GM12872 (cell line): ENCODE results near the gene NBEA.

ENCODE experiments used
- TF ChIP-seq, protein P1 (sequence below): IDR thresholded peaks from 3 replicates; pipeline ENCODE4 v1.5.1; 2011; ENCODE audit warnings: low read depth, mild to moderate bottlenecking, low read length, moderate library complexity; ENCODE audit not compliant: insufficient read depth

Gene NBEA

GRCh38 chr13:35698911-35699576, 757.0 kb downstream of the NBEA start:
- TF ChIP-seq, protein P1, sequence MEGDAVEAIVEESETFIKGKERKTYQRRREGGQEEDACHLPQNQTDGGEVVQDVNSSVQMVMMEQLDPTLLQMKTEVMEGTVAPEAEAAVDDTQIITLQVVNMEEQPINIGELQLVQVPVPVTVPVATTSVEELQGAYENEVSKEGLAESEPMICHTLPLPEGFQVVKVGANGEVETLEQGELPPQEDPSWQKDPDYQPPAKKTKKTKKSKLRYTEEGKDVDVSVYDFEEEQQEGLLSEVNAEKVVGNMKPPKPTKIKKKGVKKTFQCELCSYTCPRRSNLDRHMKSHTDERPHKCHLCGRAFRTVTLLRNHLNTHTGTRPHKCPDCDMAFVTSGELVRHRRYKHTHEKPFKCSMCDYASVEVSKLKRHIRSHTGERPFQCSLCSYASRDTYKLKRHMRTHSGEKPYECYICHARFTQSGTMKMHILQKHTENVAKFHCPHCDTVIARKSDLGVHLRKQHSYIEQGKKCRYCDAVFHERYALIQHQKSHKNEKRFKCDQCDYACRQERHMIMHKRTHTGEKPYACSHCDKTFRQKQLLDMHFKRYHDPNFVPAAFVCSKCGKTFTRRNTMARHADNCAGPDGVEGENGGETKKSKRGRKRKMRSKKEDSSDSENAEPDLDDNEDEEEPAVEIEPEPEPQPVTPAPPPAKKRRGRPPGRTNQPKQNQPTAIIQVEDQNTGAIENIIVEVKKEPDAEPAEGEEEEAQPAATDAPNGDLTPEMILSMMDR: no peak

GRCh38 chr13:35699825-35700510, 757.9 kb downstream of the NBEA start:
- TF ChIP-seq, protein P1: no peak

DNA sequence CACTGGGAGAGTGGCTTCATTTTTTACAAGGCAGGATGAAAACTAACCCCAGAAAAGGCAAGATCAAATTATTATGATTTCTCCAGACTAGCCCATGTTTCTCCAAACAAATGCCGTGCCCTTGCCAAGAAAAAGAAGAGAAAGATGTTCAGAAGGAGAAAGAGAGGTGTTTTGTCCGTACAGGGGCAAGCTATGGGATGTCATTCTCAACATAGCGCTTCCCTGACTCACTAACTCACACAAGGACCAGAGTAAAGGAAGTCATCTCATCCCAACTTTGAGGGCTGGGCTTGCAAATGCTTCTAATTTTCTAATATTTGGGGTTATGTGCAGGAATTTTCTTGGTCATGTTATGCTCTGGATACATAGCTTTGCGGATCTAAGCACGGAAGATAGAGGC, 758.6 kb downstream of the NBEA start:
- TF ChIP-seq, protein P1: no peak

- TF ChIP-seq, protein P1: no peak
Observed at GRCh38 chr13:35702316-35702715, 760.2 kb downstream of the NBEA start.

- TF ChIP-seq, protein P1: no peak
Observed at GRCh38 chr13:35703061-35703460, 761.0 kb downstream of the NBEA start.

GRCh38 chr13:35704331-35704730, 762.3 kb downstream of the NBEA start:
- TF ChIP-seq, protein P1: no peak

DNA sequence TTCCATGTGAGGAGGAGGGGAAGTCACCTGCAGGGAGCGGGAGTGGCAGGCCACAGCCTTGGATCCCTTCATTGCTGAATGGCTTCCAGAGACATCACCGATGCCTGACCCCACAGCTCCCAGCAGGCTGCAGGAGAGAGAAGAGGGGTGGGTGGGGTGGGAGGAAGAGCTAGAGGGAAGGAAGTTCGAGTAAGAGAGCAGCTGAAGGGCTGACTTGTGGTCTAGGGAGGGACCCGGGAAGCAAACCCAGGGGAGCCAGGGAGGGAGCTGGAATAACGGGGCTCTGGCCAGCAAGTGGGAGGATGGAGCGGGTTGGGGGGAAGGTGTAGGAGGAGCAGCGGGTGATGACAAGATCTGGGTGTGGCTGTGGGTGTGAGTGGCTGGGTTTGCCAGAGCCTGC, 764.2 kb downstream of the NBEA start:
- TF ChIP-seq, protein P1: no peak
